Islet precursor cell (in vitro differentiated cells): ENCODE data around the gene E2F6.

ENCODE experiments used
- DNase-seq: peaks from one replicate; pipeline ENCODE4 v3.0.0-alpha.2; 2018

E2F6 gene

DNA sequence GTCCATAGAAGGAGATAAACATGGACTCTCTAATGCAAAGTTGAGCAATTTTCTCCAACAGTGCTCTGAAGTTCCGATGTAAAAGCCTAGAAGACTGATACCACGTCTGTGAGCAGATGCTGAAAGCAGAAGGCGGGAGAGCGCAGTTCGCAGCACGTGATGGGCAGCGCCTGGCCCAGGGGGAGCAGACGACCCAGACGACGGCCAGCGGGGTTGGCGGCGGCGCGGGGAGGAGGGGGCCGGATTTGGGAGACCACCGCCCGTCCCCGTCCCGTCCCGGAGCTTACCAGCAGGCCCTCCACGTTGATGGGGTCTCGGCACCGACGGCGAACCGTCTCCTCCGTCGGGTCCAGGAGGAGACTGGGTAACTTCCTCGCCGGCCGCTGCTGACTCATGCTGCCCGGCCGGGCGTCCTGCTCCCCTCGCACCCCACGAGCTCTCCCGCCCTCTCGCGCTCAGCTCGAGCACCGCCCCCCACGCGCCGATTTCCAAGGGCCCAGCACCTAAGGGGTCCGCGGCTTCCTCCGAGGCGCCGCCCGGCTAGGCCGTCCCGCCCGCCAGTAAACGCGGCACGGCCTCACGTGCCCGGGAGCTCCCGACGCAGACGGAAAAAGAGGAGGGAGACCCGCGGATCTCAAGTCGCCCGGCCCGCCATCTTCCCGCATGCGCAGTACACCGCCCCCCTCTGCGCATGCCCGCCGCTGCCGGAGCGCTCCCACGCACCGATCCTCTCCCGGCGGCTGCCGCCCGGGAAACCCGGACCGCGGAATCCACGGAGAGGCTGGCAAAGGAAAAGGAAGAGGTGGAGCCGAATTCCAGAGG lies at the start of gene E2F6:
Gene E2F6 (minus strand): TSS at position 677 of the 822 bp plus-strand sequence. CDS start 282 bp downstream, at position 395.
- DNase-seq: peak; percentile 98

- DNase-seq: no peak
Observed at GRCh38 chr2:11515490-11515981, 49.6 kb upstream of the E2F6 start.

- DNase-seq: no peak
Observed at GRCh38 chr2:11514904-11515303, 48.9 kb upstream of the E2F6 start.

GRCh38 chr2:11514081-11514730 lies 48.2 kb upstream of the E2F6 start:
- no peak for DNase-seq

DNA sequence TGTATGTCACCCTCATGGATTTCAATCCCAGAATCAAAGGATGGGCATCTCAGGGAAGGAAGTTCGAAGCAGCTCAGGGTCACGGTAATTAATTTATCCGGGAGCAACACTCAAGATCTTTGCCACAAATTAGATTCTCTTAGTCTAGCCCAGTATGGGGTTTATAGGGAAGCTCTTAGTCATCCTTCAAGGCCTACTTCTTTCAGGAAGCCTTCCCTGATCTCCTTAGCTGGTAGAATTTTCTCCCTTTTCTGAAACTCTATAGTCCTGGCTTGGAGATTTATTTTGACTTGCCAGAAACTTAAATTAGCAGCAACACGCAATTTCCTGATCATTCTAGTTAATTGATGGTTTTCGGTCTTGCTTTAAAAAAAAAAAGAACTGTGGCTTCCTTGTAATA lies 47.4 kb upstream of the E2F6 start:
- DNase-seq: no peak

DNA sequence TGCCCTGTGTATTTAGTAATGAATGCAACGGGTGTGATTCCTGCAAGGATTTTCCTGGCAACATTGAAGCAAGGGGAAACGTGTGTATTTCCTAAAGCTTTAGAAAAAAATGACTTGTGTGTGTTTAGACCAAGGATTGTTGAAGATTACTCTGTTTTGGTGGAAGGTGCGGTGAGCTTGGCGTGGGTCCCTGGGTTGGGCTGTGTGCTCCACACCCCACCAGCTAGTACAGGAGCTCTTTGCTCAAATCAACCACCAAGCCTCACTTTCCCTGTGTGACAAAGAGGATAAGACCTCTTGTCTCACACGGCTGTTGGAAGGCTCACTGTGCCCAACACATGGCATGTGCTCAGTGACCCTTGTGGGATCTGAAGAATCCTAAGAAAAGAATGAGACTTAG lies 46.5 kb upstream of the E2F6 start:
- no peak for DNase-seq

- DNase-seq: no peak
Observed at GRCh38 chr2:11509657-11510360, 43.8 kb upstream of the E2F6 start.

- no peak for DNase-seq
Observed at GRCh38 chr2:11508279-11508678, 42.3 kb upstream of the E2F6 start.

DNA sequence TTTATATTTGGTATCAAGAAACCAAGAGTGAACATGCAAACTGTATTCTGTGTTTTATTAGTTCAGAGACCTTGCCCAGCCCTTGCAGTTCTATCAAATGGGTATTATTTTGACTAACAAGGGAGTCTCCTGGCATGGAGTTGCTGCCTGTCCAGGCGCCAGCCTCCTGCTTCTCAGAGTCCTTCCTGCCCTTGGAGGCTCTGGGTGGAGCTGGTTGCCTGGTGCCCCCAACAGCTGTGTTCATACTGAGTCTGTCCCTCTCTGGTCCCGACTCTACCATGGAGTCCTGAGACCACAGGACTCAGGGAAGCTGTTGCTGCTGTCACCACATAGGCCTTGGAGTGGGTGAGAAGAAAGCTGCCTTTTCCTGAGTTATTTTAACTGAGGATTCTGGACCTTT lies 41.6 kb upstream of the E2F6 start:
- DNase-seq: no peak

DNA sequence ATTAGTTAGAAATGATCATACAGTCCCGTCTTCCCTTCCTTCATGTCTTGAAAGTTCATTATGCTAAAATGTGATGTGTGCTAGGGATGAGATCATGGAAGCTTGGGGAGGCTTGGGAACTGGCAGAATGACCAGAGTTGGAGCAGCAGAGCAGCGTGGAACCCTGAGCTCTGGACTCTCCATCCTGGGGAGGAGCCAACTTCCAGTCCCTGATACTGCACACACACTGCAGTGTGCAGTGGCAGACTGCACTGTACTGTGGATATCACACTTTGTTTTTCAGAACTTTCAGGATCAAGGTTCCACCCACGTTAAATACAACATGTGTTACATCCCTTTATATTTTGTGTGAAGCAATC lies 40.6 kb upstream of the E2F6 start:
- no peak for DNase-seq

DNA sequence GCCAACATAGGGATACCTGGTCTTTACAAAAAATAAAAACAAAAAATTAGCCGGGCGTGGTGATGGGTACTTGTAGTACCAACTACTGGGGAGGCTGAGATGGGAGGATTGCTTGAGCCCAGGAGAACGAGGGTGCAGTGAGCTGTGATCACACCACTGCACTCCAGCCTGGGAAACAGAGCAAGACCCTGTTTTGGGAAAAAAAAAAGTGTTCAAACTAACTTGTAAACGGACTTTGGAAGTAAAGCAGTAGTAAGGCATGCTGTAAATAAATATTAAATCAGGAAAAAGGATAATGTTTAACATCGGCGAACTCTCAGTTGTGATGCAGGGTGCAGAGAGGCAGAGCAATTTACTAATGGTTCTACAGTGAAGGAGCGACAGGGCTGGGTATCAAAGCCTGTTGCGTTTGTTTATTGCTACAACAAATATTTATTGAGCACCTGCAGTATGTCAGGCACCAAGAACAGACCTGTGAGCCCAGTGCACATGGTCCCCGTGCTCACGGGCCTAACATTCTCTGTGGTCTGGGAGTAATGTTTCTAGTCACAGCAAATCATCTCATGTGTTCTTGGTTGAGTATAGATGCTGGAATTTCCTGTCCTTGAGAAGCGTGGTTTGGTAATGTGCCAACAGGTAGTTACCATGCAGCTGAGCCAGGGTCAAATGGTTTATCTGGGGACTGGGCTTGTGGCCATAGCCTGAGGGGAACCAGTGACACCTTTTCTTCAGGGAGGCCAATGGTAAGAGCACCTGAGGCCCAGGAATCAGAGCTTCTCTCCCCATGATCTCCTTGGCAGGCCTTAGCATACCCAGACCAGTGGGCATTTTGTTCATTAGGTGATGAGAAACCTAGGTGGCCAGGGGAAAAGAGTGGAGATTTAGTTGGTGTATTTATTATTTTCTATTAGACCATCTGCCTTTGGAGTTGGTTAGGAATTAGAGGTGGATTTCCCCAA lies 40.0 kb upstream of the E2F6 start:
- DNase-seq: no peak

GRCh38 chr2:11503354-11503927 lies 37.5 kb upstream of the E2F6 start:
- DNase-seq: no peak

GRCh38 chr2:11502740-11503292 lies 36.9 kb upstream of the E2F6 start:
- DNase-seq: no peak

DNA sequence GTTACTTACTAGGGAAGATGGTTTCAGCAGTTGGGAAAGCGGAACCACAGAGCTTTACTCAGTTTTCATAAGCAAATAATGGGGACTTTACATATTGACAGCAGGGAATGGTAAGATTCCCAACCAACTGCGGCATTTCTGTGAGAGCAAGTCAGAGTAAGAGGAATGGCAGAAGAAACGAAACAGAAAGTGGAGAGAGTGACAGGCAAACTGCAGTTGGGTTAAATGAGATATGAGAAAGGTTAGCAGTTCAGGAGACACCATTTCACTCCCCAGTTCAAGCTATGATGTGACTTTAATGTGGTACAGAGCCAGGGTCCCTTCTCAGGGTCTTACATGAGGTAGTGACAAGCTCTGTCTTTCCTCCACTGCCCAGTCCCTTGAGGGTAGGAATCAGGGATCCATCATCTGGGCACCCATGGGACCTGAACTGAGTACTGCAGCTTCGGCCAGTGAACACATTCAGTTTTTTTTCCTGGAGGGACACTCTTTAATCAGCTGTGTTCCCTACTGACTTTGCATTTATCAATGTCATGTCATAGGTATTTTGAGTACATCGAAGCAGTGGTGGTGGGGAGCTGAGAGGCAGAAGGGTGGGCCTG lies 34.8 kb upstream of the E2F6 start:
- DNase-seq: no peak

- peak; percentile 74 for DNase-seq
Observed at GRCh38 chr2:11499081-11499743, 33.3 kb upstream of the E2F6 start.

DNA sequence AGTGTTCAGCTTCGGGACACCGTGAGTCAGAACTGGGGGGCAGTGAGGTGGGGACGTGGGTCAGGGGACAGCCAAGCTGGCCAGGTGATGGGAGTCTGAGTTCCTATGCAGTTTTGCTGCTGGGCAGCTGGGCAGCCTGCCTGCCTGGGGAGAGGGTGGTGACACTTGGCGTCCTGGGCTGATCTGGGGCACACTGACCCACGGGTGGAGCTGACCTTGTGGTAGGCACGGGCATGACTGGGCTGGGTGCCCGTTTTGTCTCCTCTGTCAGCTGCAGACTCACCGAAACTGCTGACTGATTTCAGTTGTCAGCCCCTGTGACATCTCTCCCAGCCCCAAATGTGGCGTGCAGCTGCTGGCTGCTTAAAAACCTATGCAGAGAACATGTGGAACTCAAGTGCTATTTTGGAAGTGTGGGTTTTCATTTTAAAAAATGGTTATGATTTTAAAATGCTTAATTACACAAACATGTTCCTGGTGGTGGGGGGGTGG lies 32.6 kb upstream of the E2F6 start:
- DNase-seq: no peak

DNA sequence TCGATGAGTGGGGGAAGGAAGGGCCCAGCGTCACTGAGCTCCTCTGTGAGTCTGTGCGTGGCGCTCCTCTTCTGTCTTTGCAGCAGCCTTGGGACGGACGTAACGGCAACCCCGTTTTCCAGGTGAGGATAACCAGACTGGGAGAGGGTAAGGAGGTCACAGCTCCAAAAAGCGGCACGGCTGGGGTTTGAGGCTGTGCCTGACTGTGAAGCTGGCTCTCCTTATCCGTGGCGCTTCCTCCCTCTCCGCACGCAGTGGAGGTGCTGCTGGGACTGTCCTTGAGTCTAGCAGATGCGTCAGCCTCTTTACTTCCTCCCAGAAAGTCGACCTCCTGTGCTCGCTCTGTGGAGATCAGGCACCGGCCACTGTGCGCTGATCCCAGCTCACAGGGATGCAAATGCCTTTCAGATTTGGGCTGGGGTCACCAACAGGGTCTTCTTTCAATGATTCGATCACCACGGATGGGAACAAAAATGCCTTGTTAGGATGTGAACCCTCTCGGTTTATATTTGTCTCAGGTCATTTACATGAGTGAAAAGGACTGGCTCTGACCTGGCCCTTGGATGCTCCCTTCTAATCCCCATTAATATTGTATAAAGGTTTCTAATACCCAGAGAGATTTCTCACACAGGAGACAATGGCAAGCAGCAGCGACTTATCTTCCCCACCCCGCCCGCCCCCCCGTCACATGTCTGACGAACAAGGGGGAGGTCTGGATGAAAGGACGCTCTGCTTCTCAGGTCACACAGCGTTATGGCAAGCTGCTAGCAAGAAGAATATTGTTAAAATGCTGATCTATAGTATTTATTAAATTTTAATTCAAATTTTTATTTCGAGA lies 30.1 kb upstream of the E2F6 start:
- peak; percentile 78 for DNase-seq

DNA sequence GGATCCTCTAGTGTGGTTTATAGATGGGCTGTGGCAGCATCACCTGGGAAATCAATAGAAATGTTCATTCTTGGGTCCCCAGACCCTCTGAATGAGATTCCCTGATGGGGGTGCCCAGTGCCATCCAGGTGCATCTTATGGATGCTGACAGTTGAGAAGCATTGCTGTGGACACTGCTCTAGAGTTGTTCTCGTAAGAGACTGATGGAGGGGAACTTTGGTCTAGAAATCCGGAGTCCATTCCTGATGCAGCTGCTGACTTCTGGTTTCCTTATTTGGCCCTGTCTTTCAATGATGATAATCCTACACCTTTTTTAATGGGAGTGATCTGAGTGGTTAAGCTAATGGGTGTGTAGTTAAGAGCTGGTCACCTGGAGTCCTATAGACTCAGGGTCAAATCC lies 28.3 kb upstream of the E2F6 start:
- DNase-seq: no peak

DNA sequence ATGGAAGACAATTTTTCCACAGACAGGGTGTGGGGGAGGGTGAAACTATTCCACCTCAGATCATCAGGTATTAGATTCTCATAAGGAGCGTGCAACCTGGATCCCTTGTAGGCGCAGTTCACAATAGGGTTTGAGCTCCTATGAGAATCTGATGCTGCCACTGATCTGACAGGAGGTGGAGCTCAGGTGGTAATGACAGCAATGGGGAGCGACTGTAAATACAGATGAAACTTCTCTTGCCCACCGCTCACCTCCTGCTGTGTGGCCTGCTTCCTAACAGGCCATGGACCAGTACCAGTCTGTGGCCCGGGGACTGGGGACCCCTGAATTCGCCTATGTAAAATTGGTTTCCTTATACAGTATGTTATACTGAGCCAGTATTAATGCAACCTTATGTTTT lies 27.3 kb upstream of the E2F6 start:
- DNase-seq: no peak

DNA sequence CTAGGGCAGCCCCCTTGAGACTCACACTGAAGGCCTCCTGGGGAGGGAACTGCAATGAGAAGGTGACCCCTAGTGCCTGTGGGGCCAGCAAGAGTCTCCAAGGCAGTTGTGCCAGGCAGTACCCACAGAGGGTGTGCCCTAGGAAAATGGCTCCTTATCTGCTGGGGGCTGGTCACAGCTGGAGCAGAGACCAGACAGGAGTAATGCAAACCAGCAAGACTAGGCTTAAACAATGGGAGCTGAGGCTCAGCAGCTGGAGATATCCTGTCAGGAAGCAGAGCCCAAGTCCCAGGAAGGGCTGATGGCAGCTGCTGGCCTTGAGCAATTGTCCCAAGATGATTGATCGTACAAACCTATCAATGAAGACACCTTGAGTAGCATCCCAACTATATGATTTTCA lies 26.8 kb upstream of the E2F6 start:
- peak; percentile 32 for DNase-seq
